ENCODE data around the gene VARS1. TPM values are rescaled to one million over a fixed set of nuclear protein-coding genes. Genes with fewer than 3 reads are reported as not detected.

VARS1 gene
- total and polyA plus RNA-seq, 2 donors from 2014 or later: 30.3 to 79.0 TPM

DNA sequence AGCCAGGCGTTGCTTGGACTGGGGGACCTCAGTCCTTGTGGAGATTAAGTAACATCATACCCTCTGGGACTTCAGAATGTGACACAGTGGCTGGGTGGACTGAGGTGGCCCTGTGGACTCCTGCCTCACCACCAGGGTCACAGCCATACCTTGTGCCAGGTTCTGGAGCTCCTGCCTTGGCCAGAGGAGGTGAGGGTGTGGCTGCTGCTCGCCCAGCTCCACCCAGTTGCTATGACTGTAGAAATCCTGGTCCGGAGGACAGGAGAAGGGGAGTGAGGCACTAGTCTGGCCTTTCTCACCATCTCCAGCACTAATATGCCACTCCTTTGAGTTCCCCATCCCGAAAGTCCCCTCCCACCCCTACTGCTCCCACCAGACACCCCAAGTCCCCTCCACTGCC is 20.4 kb downstream of the VARS1 start:
- peaks cover 0 to 19% (median 0%) of the 10 kb centered on the region in 3 donors for H3K4me1 ChIP-seq (ENCODE audit: control insufficient read depth in 2 of 3, insufficient read depth in 2 of 3, low read depth in 1 of 3, low read length in 3 of 3)
- peak overlapping the region in 1 of 3 donors; percentile 58 for H3K9ac ChIP-seq (ENCODE audit: low read length in 3 of 3)
- no peaks in the 10 kb centered on the region for H3K9me3 ChIP-seq (ENCODE audit: control insufficient read depth in 2 of 3, insufficient read depth in 1 of 3, low read length in 3 of 3)
- DNase-seq (no peak), FAIRE-seq (no peak)
- peak overlapping the region in 1 of 3 donors; percentile 13 for H3K4me3 ChIP-seq (ENCODE audit: low read length in 3 of 3)
- no peak for TF ChIP-seq CTCF (IDR thresholded peaks at IDR 0.05; ENCODE audit: borderline replicate concordance, extremely low read depth, insufficient read depth)
- H3K27ac ChIP-seq (ENCODE audit: low read depth in 2 of 2, low read length in 2 of 2): peak overlapping the region; percentile 77 to 92
- intact Hi-C loops (cut with DNase I): no loop called here
- H3K27me3 ChIP-seq (ENCODE audit: control insufficient read depth, insufficient read depth, low read length): no peaks in the 10 kb centered on the region
- peaks cover 0 to 1% (median 0%) of the 10 kb centered on the region in 3 donors for H3K36me3 ChIP-seq (ENCODE audit: control insufficient read depth in 2 of 3, insufficient read depth in 3 of 3, low read length in 3 of 3)

DNA sequence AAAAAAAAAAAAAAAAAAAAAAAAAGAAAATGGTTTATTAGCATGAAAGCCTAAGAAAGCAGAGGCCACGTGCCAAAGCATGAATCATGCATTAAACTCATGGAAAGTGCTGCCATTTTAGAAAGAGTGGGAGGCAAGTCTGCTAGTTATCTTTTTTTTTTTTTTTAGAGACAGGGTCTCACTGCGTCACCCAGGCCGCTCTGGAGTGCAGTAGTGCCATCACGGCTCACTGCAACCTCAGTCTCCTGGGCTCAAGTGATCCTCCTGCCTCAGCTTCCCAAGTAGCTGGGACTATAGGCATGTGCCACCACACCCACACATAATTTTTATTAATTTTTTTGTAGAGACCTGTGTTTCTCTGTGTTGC is 23.6 kb downstream of the VARS1 start:
- intact Hi-C loops (cut with DNase I): no loop called here
- H3K9ac ChIP-seq (ENCODE audit: low read length in 3 of 3): no peak overlapping the region
- FAIRE-seq: no peak
- no peak overlapping the region for H3K27ac ChIP-seq (ENCODE audit: low read depth in 2 of 2, low read length in 2 of 2)
- no peaks in the 10 kb centered on the region for H3K27me3 ChIP-seq (ENCODE audit: control insufficient read depth, insufficient read depth, low read length)
- H3K4me3 ChIP-seq (ENCODE audit: low read length in 3 of 3): no peak overlapping the region
- no peaks in the 10 kb centered on the region for H3K36me3 ChIP-seq (ENCODE audit: control insufficient read depth in 2 of 3, insufficient read depth in 3 of 3, low read length in 3 of 3)
- DNase-seq: no peak
- H3K9me3 ChIP-seq (ENCODE audit: control insufficient read depth in 2 of 3, insufficient read depth in 1 of 3, low read length in 3 of 3): no peaks in the 10 kb centered on the region
- peaks cover 0 to 16% (median 0%) of the 10 kb centered on the region in 3 donors for H3K4me1 ChIP-seq (ENCODE audit: control insufficient read depth in 2 of 3, insufficient read depth in 2 of 3, low read depth in 1 of 3, low read length in 3 of 3)
- no peak for TF ChIP-seq CTCF (IDR thresholded peaks at IDR 0.05; ENCODE audit: borderline replicate concordance, extremely low read depth, insufficient read depth)

DNA sequence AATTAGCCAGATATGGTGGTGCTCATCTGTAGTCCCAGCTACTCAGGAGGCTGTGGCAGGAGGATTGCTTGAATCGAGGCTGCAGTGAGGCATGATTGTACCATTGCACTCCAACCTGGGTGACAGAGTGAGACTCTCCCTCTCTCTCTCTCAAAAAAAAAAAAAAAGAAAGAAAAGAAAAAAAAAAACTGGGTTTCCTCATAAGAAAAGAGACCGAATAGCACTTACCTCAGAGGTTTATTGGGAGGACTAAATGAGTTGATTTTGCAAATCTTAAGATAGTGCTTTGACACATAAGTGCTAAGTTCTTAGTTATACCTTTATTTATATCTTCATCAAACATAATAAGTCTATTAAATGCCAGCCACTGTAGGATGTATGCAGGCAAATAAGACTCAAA is 24.7 kb downstream of the VARS1 start:
- Histone ChIP-seq H3K4me1 (ENCODE audit: control insufficient read depth in 2 of 3, insufficient read depth in 2 of 3, low read depth in 1 of 3, low read length in 3 of 3) (peaks cover 0 to 11% (median 0%) of the 10 kb centered on the region in 3 donors), H3K27me3 (ENCODE audit: control insufficient read depth, insufficient read depth, low read length) (no peaks in the 10 kb centered on the region), H3K36me3 (ENCODE audit: control insufficient read depth in 2 of 3, insufficient read depth in 3 of 3, low read length in 3 of 3) (no peaks in the 10 kb centered on the region), H3K9ac (ENCODE audit: low read length in 3 of 3) (no peak overlapping the region), H3K27ac (ENCODE audit: low read depth in 2 of 2, low read length in 2 of 2) (no peak overlapping the region), H3K9me3 (ENCODE audit: control insufficient read depth in 2 of 3, insufficient read depth in 1 of 3, low read length in 3 of 3) (no peaks in the 10 kb centered on the region), H3K4me3 (ENCODE audit: low read length in 3 of 3) (no peak overlapping the region)
- FAIRE-seq: no peak
- intact Hi-C loops (cut with DNase I): no loop called here
- TF ChIP-seq CTCF (IDR thresholded peaks at IDR 0.05; ENCODE audit: borderline replicate concordance, extremely low read depth, insufficient read depth): no peak
- no peak for DNase-seq
